ENCODE measurements around the gene MGAT3. TPM values are rescaled to one million over a fixed set of nuclear protein-coding genes. Genes with fewer than 3 reads are reported as not detected.

The MGAT3 gene
- total and polyA plus RNA-seq, 2 of the 13 experiments (the other 11 are each of a cell fraction or from before 2014, with no cell fraction given): 0.11 to 0.15 TPM

DNA sequence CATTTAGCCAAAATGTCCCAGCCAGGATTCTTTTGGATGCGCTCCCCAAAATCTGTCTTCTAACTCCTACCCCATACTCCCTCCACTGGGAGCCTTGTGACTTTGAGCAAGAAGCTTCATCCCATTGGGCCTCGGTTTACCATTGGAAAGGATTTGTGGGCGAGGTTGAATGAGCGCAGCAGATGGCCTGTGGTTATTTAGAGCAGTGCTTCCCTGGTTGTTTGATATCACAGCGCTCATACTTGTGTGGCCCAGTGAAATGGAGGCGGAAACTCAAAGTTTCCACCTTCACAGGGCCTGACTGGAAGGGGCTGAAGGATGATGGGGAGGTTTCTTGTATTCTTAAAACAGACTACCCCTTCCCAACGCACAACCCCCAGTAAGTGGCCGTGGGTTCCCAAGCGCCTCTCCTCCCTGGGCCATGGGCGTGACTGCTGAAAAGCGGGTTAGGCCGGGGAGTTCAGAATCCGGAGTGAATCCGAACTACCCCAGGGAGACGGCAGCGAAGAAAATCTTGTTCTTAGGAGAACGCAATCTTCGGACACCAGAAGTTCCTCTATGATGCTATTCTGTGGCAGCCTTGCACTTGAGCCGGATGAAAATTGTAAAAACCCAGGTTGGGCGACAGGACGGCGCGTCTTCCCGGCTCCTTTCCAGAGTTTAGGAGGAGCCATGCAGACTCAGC is 62.3 kb downstream of the MGAT3 start (continued):
- no peak for TF ChIP-seq ZNF558 (CRISPR knock-in tag; IDR thresholded peaks at IDR 0.05; ENCODE audit: borderline replicate concordance)
- TF ChIP-seq, protein P1, sequence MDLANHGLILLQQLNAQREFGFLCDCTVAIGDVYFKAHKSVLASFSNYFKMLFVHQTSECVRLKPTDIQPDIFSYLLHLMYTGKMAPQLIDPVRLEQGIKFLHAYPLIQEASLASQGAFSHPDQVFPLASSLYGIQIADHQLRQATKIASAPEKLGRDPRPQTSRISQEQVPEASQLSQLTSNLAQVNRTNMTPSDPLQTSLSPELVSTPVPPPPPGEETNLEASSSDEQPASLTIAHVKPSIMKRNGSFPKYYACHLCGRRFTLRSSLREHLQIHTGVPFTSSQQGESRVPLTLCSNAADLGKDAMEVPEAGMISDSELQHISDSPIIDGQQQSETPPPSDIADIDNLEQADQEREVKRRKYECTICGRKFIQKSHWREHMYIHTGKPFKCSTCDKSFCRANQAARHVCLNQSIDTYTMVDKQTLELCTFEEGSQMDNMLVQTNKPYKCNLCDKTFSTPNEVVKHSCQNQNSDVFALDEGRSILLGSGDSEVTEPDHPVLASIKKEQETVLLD (CRISPR knock-in tag; IDR thresholded peaks at IDR 0.05; ENCODE audit: low read depth): no peak
- TF ChIP-seq EEA1 (CRISPR knock-in tag; IDR thresholded peaks at IDR 0.05; ENCODE audit: borderline replicate concordance): no peak
- no peak for TF ChIP-seq ZNF577 (CRISPR knock-in tag; IDR thresholded peaks at IDR 0.05; ENCODE audit: borderline replicate concordance, low read depth)
- TF ChIP-seq ZC3H13 (CRISPR knock-in tag; IDR thresholded peaks at IDR 0.05): no peak
- TF ChIP-seq NFYB (CRISPR knock-in tag; IDR thresholded peaks at IDR 0.05): no peak
- TF ChIP-seq TEAD3 (CRISPR knock-in tag; optimal IDR thresholded peaks at IDR 0.05; ENCODE audit: borderline replicate concordance): no peak
- no peak for TF ChIP-seq ZNF775 (CRISPR knock-in tag; IDR thresholded peaks at IDR 0.05; ENCODE audit: borderline replicate concordance)
- TF ChIP-seq TBX2 (CRISPR knock-in tag; IDR thresholded peaks at IDR 0.05; ENCODE audit: borderline replicate concordance): 0 out of 2 replicates have a peak, but pooled peaks have one; percentile 1
- TF ChIP-seq, protein P2, sequence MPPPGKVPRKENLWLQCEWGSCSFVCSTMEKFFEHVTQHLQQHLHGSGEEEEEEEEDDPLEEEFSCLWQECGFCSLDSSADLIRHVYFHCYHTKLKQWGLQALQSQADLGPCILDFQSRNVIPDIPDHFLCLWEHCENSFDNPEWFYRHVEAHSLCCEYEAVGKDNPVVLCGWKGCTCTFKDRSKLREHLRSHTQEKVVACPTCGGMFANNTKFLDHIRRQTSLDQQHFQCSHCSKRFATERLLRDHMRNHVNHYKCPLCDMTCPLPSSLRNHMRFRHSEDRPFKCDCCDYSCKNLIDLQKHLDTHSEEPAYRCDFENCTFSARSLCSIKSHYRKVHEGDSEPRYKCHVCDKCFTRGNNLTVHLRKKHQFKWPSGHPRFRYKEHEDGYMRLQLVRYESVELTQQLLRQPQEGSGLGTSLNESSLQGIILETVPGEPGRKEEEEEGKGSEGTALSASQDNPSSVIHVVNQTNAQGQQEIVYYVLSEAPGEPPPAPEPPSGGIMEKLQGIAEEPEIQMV (CRISPR knock-in tag; IDR thresholded peaks at IDR 0.05; ENCODE audit: low read depth): no peak
- TF ChIP-seq, protein P3, sequence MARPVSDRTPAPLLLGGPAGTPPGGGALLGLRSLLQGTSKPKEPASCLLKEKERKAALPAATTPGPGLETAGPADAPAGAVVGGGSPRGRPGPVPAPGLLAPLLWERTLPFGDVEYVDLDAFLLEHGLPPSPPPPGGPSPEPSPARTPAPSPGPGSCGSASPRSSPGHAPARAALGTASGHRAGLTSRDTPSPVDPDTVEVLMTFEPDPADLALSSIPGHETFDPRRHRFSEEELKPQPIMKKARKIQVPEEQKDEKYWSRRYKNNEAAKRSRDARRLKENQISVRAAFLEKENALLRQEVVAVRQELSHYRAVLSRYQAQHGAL (CRISPR knock-in tag; IDR thresholded peaks at IDR 0.05; ENCODE audit: not compliant biosample characterization): no peak
- no peak for TF ChIP-seq ZNF780A (CRISPR knock-in tag; IDR thresholded peaks at IDR 0.05)
- TF ChIP-seq PCBP2 (optimal IDR thresholded peaks at IDR 0.05; ENCODE audit: low read depth, low read length, poor library complexity, severe bottlenecking): no peak
- no peak for TF ChIP-seq ZNF549 (CRISPR knock-in tag; IDR thresholded peaks at IDR 0.05)
- TF ChIP-seq, protein P4, sequence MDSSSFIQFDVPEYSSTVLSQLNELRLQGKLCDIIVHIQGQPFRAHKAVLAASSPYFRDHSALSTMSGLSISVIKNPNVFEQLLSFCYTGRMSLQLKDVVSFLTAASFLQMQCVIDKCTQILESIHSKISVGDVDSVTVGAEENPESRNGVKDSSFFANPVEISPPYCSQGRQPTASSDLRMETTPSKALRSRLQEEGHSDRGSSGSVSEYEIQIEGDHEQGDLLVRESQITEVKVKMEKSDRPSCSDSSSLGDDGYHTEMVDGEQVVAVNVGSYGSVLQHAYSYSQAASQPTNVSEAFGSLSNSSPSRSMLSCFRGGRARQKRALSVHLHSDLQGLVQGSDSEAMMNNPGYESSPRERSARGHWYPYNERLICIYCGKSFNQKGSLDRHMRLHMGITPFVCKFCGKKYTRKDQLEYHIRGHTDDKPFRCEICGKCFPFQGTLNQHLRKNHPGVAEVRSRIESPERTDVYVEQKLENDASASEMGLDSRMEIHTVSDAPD (CRISPR knock-in tag; IDR thresholded peaks at IDR 0.05): no peak
- TF ChIP-seq ZNF557 (CRISPR knock-in tag; IDR thresholded peaks at IDR 0.05): no peak
- TF ChIP-seq, protein P5, sequence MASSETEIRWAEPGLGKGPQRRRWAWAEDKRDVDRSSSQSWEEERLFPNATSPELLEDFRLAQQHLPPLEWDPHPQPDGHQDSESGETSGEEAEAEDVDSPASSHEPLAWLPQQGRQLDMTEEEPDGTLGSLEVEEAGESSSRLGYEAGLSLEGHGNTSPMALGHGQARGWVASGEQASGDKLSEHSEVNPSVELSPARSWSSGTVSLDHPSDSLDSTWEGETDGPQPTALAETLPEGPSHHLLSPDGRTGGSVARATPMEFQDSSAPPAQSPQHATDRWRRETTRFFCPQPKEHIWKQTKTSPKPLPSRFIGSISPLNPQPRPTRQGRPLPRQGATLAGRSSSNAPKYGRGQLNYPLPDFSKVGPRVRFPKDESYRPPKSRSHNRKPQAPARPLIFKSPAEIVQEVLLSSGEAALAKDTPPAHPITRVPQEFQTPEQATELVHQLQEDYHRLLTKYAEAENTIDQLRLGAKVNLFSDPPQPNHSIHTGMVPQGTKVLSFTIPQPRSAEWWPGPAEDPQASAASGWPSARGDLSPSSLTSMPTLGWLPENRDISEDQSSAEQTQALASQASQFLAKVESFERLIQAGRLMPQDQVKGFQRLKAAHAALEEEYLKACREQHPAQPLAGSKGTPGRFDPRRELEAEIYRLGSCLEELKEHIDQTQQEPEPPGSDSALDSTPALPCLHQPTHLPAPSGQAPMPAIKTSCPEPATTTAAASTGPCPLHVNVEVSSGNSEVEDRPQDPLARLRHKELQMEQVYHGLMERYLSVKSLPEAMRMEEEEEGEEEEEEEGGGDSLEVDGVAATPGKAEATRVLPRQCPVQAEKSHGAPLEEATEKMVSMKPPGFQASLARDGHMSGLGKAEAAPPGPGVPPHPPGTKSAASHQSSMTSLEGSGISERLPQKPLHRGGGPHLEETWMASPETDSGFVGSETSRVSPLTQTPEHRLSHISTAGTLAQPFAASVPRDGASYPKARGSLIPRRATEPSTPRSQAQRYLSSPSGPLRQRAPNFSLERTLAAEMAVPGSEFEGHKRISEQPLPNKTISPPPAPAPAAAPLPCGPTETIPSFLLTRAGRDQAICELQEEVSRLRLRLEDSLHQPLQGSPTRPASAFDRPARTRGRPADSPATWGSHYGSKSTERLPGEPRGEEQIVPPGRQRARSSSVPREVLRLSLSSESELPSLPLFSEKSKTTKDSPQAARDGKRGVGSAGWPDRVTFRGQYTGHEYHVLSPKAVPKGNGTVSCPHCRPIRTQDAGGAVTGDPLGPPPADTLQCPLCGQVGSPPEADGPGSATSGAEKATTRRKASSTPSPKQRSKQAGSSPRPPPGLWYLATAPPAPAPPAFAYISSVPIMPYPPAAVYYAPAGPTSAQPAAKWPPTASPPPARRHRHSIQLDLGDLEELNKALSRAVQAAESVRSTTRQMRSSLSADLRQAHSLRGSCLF (CRISPR knock-in tag; IDR thresholded peaks at IDR 0.05; ENCODE audit: borderline replicate concordance): no peak
- TF ChIP-seq REPIN1 (CRISPR knock-in tag; IDR thresholded peaks at IDR 0.05; ENCODE audit: borderline replicate concordance, low read depth): no peak
